Endothelial cell of umbilical vein (primary cell): Measurements from ENCODE around the gene AGPAT2. TPM values are rescaled to one million over a fixed set of nuclear protein-coding genes. Genes with fewer than 3 reads are reported as not detected.
A peak's percentile ranks its signal among the peaks of the same experiment; 100 is the strongest.

Experiments
- BruUV-seq: library from RNA; stranded (reverse); fragments of 400-500 nt; replicated peaks from 2 replicates; lab custom pipeline; 2021; lab: Mats Ljungman, UMichigan
- CTCF ChIA-PET: fragments of 300-600, 350-600 bp; sonication (Branson Sonifier 250); formaldehyde crosslinking; loops from one replicate; lab custom pipeline; 2021; ENCODE audit warnings: antibody characterized with exemption, inconsistent platforms; lab: Charles Lee
- POLR2A ChIA-PET: fragments of 300-600, 350-600 bp; sonication (Branson Sonifier 250); formaldehyde crosslinking; loops from one replicate; lab custom pipeline; 2021; ENCODE audit warnings: antibody characterized with exemption, inconsistent platforms; lab: Charles Lee
- DNase-seq: peaks from one replicate; pipeline ENCODE4 v3.0.0-alpha.2; 2011; ENCODE audit warnings: low read depth, low spot score
- FAIRE-seq: peaks from 2 replicates; lab custom pipeline; 2011; peaks lifted over from hg19 to GRCh38; lab: Jason Lieb, UNC
- H2AFZ ChIP-seq: 2 replicates; pipeline ENCODE4 v1.6.0; 2012; ENCODE audit warnings: low read depth, low read length, control low read depth, inconsistent platforms
- H3K27ac ChIP-seq: 2 replicates; pipeline ENCODE4 v1.5.1; 2011; ENCODE audit warnings: low read depth, mild to moderate bottlenecking, control low read depth, low read length, moderate library complexity; ENCODE audit not compliant: insufficient read depth
- H3K27me3 ChIP-seq, 2 experiments: 2 replicates each; pipeline versions ENCODE4 v1.6.0 to v1.6.1; 2011; ENCODE audit warnings: low read length in 2 of 2, mixed read lengths in 1 of 2; ENCODE audit not compliant: control insufficient read depth in 2 of 2, insufficient read depth in 2 of 2
- H3K36me3 ChIP-seq, 2 experiments: 2 replicates in 1 of 2; 3 replicates in 1 of 2; pipeline ENCODE4 v1.5.1; 2011; ENCODE audit warnings: low read length in 2 of 2, mild to moderate bottlenecking in 1 of 2, moderate library complexity in 1 of 2; ENCODE audit not compliant: control insufficient read depth in 2 of 2, insufficient read depth in 2 of 2; ENCODE audit errors: extremely low read depth in 1 of 2
- H3K4me1 ChIP-seq: 3 replicates; pipeline ENCODE4 v1.5.1; 2011; ENCODE audit warnings: mild to moderate bottlenecking, low read length; ENCODE audit not compliant: control insufficient read depth, insufficient read depth; ENCODE audit errors: extremely low read depth
- H3K4me2 ChIP-seq: 2 replicates; pipeline ENCODE4 v1.6.1; 2011; ENCODE audit warnings: low read length, control low read depth, mixed read lengths; ENCODE audit not compliant: insufficient read depth
- H3K4me3 ChIP-seq, 3 experiments: fragments of 200-600 bp in 1 of 3; sonication (generic), shearing (Covaris generic) in 1 of 3; replicated peaks in 1 of 3; 2 replicates each; pipeline ENCODE4 v1.5.1; 2011 to 2016; ENCODE audit warnings: control low read depth in 3 of 3, low read length in 3 of 3, mild to moderate bottlenecking in 2 of 3, inconsistent platforms in 1 of 3, low read depth in 1 of 3, moderate library complexity in 1 of 3; ENCODE audit not compliant: insufficient read depth in 1 of 3
- H3K79me2 ChIP-seq: 2 replicates; pipeline ENCODE4 v1.6.0; 2012; ENCODE audit warnings: low read length, inconsistent platforms; ENCODE audit not compliant: control insufficient read depth, insufficient read depth
- H3K9ac ChIP-seq: replicated peaks from 2 replicates; pipeline ENCODE3; 2011; ENCODE audit warnings: low read length, control low read depth; ENCODE audit not compliant: insufficient read depth; ENCODE audit errors: extremely low read depth
- H3K9me1 ChIP-seq: replicated peaks from 3 replicates; pipeline ENCODE4 v1.6.0; 2011; ENCODE audit warnings: mild to moderate bottlenecking, low read length; ENCODE audit not compliant: control insufficient read depth, insufficient read depth; ENCODE audit errors: extremely low read depth
- H3K9me3 ChIP-seq: replicated peaks from 2 replicates; pipeline ENCODE4 v1.5.1; 2012; ENCODE audit warnings: low read length, inconsistent platforms; ENCODE audit not compliant: control insufficient read depth, insufficient read depth
- H4K20me1 ChIP-seq: replicated peaks from 2 replicates; pipeline ENCODE3; 2011; ENCODE audit warnings: mild to moderate bottlenecking, low read length; ENCODE audit not compliant: control insufficient read depth, insufficient read depth; ENCODE audit errors: extremely low read depth
- CTCF ChIP-seq, 2 donors: IDR thresholded peaks; 1 replicate in 1 of 2; 2 replicates in 1 of 2; pipeline ENCODE4 v1.5.1; 2011; ENCODE audit warnings: low read length in 2 of 2, mild to moderate bottlenecking in 2 of 2, moderate library complexity in 2 of 2, control low read depth in 1 of 2, inconsistent platforms in 1 of 2, low read depth in 1 of 2; ENCODE audit not compliant: insufficient read depth in 1 of 2; ENCODE audit errors: extremely low read depth in 1 of 2
- EZH2 ChIP-seq: IDR thresholded peaks from 2 replicates; pipeline ENCODE4 v1.6.1; 2012; ENCODE audit warnings: borderline replicate concordance, low read depth, mild to moderate bottlenecking, moderate library complexity, low read length, inconsistent platforms; ENCODE audit not compliant: severe bottlenecking
- FOS ChIP-seq: IDR thresholded peaks from 2 replicates; pipeline ENCODE4 v1.6.1; 2011; ENCODE audit warnings: mild to moderate bottlenecking, low read length, moderate library complexity, borderline replicate concordance; ENCODE audit not compliant: insufficient read depth
- GATA2 ChIP-seq: IDR thresholded peaks from 2 replicates; pipeline ENCODE4 v1.7.0; 2011; ENCODE audit warnings: low read depth, mild to moderate bottlenecking, moderate library complexity, mixed read lengths, low read length; ENCODE audit not compliant: insufficient read length, insufficient read depth
- JUN ChIP-seq: IDR thresholded peaks from 2 replicates; pipeline ENCODE4 v1.6.1; 2011; ENCODE audit warnings: borderline replicate concordance, low read depth; ENCODE audit not compliant: insufficient read length, insufficient read depth
- MAX ChIP-seq: IDR thresholded peaks from 2 replicates; pipeline ENCODE4 v1.6.1; 2011; ENCODE audit not compliant: insufficient read depth, insufficient read length
- MYC ChIP-seq: IDR thresholded peaks from one replicate; pipeline ENCODE4 v1.6.1; 2011; ENCODE audit warnings: mild to moderate bottlenecking, low read depth, low read length
- POLR2A ChIP-seq: IDR thresholded peaks from 2 replicates; pipeline ENCODE4 v1.6.1; 2012; ENCODE audit warnings: low read depth, mild to moderate bottlenecking, control low read depth, low read length
- POLR2AphosphoS5 ChIP-seq: IDR thresholded peaks from 2 replicates; pipeline ENCODE4 v1.6.1; 2012; ENCODE audit warnings: low read depth, mild to moderate bottlenecking, control low read depth, low read length, moderate library complexity; ENCODE audit not compliant: insufficient read depth
- dilution Hi-C: fragments of 300-500 bp; cut with MboI; formaldehyde crosslinking; loops from one replicate; pipeline ENCODE4 v1.15.0; 2019; ENCODE audit warnings: low sequenced_read_pairs; ENCODE audit not compliant: extremely low pct_ligation_motif_present
- intact Hi-C: fragments of 100-400 bp; cut with micrococcal nuclease; formaldehyde crosslinking; loops from one replicate; pipeline ENCODE4 v1.10.0; 2022
- polyA plus RNA-seq, 4 experiments: library from polyadenylated mRNA; depleted of rRNA in 3 of 4; stranded (reverse) in 3 of 4; unstranded in 1 of 4; fragments of >200 nt; gene quantifications; 2 replicates each; pipeline versions ENCODE4 v1.2.1 to v1.2.3, GENCODE V29; 2011 to 2012; ENCODE audit warnings: missing spikeins in 1 of 4
- total RNA-seq: library from RNA; stranded (reverse); gene quantifications from 2 replicates; pipeline ENCODE4 v1.2.3, GENCODE V29; 2021

The AGPAT2 gene
- total and polyA plus RNA-seq, 2 donors (not counting 3 experiments of a cell fraction or from before 2014, with no cell fraction given) = 45.5 to 55.3 TPM

GRCh38 chr9:136657974-136658848 is 29.0 kb downstream of the AGPAT2 start:
- Histone ChIP-seq H4K20me1 (no peaks in the 10 kb centered on the region), H3K4me1 (peaks cover 75% of the 10 kb centered on the region), H3K4me2 (peak overlapping the region; percentile 26), H3K9ac (peak overlapping the region; percentile 49), H3K27ac (peak overlapping the region; percentile 98), H3K9me3 (no peaks in the 10 kb centered on the region), H3K9me1 (no peaks in the 10 kb centered on the region), H3K36me3 (no peaks in the 10 kb centered on the region), H2AFZ (no peak overlapping the region), H3K27me3 (no peaks in the 10 kb centered on the region), H3K4me3 (peak overlapping the region in 1 of 3 experiments; percentile 19), H3K79me2 (peaks cover 30% of the 10 kb centered on the region)
- dilution Hi-C loops (no loop called here), intact Hi-C loops (no loop called here)
- no peak for TF ChIP-seq POLR2AphosphoS5
- CTCF ChIA-PET = interaction anchor here (0.7 to 5.0 kb wide), 2 partner anchors 10 to 13 kb away, joined by 3 to 59 read pairs; no protein-coding TSS in a partner anchor
- FAIRE-seq (no peak), DNase-seq (peak; percentile 22)
- POLR2A ChIA-PET = interaction anchor here (1.6 kb wide), 1 partner anchor 11 kb away, joined by 3 read pairs; no protein-coding TSS in a partner anchor
- BruUV-seq = no TSS peak

- Histone ChIP-seq H3K79me2 (peaks cover 18% of the 10 kb centered on the region), H3K4me2 (peak overlapping the region; percentile 43), H3K36me3 (no peaks in the 10 kb centered on the region), H3K4me1 (peaks cover 69% of the 10 kb centered on the region), H4K20me1 (no peaks in the 10 kb centered on the region), H3K4me3 (no peak overlapping the region), H3K27ac (peak overlapping the region; percentile 98), H3K27me3 (no peaks in the 10 kb centered on the region), H3K9me1 (no peaks in the 10 kb centered on the region), H3K9ac (peak overlapping the region; percentile 74), H2AFZ (no peak overlapping the region), H3K9me3 (no peaks in the 10 kb centered on the region)
- FAIRE-seq = peak; percentile 52
- CTCF ChIA-PET = interaction anchor here (0.9 to 5.0 kb wide), 3 partner anchors 9 to 15 kb away, joined by 3 to 59 read pairs (median 5); no protein-coding TSS in a partner anchor
- dilution Hi-C loops = no loop called here
- POLR2A ChIA-PET = interaction anchor here (0.6 to 2.6 kb wide), 3 partner anchors 8 to 15 kb away, joined by 6 to 40 read pairs (median 9); no protein-coding TSS in a partner anchor
- no peak for TF ChIP-seq MAX
- no peak for TF ChIP-seq MYC
- no peak for TF ChIP-seq POLR2A
- TF ChIP-seq GATA2 = no peak
- no peak for TF ChIP-seq CTCF (IDR thresholded peaks at IDR 0.05; ENCODE audit: extremely low read depth in 1 of 2, insufficient read depth in 1 of 2, low read depth in 1 of 2, low read length in 2 of 2)
- no peak for TF ChIP-seq EZH2
- no peak for TF ChIP-seq FOS
- no peak for TF ChIP-seq POLR2AphosphoS5
- no peak for TF ChIP-seq JUN
- intact Hi-C loops = loop anchor here (1.0 kb wide), 1 partner anchor 8 kb away; no protein-coding TSS in a partner anchor
- BruUV-seq = no TSS peak
- peak; percentile 51 for DNase-seq
Observed at GRCh38 chr9:136656795-136657611, 30.3 kb downstream of the AGPAT2 start.
